HG03159 (cell line): ENCODE results near the gene STAC3.

Experiments used
- ATAC-seq: cut with Tn5 transposase; IDR thresholded peaks from one replicate; pipeline ENCODE4 v1.9.1; 2021; ENCODE audit warnings: mild to moderate bottlenecking, moderate library complexity; ENCODE audit not compliant: unreplicated experiment

The STAC3 gene

DNA sequence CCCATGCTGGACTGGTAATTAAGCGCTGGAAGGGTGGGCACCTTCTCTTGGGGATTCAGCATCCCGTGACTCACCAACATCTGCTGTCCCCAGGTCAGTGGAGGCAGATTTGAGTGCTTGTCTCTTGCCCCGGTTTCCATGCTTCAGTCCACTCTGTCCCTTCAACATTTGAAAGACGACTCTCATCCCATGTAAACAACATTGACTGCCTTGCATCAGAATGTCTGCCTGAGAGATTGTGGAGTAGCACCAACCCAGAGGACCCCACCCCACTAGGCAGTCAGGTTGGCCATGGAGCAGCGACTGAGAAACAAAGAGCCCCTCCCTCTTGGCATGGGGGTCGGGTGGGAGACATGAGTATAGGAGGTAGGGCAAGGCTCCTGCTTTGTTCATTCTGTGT, 4.9 kb upstream of the STAC3 start:
- ATAC-seq, result no peak

DNA sequence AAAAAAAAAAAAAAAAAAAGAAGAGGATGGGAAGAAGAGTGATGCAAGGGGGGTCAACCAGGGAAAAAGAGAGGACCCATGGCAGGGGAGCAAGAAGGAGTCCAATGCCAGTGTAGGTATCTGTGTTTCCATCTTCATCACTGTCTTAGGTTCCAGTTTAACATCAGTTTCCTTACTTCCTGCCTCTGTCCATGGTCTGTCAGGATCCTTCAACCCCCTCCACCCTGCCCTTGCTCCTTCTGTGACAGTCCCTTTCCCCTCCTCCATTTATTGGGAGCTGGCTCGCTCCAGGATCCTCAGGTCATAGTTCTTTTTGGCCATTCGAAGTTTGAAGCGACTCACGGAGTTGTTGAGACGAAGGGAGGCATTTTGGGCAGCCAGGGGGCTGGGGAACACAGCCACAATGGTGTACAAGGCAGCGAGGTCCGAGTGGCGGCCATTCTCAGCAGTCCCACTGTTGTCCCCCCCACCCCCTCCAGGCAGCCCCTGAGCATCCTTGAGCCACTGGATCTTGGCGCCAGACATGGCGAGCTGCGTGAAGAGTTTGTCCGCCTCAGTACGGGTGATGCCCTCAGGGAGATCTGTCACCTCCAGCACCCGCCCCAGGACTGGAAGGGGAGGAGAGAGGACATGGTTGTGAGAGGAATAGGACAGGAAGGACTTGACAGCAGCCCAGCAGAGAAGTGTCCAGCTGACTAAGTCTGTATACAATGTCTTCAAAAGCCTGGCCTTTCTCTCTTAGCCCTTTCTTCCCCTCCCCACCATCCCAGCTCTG, 3.7 kb upstream of the STAC3 start:
- no peak for ATAC-seq

DNA sequence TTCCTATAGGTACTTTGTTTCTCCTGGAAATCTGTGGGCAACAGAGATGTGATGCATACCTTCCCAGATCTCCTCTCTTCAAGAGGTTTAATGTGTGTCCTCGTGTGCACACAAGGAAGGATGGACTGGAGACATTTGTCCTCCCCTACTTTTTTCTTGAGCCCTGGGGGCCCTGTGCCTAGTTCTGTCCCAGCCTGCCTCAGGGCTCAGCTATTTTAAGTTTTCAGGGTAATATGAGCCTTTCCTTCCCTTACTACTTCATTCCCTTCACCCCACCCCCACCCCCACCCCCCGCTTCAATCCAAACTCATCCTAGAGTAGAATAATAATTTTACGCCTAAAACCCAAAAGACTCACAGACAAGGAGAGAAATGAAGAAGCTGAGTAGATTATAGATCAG, 446 bp downstream of the STAC3 start:
- no peak for ATAC-seq

DNA sequence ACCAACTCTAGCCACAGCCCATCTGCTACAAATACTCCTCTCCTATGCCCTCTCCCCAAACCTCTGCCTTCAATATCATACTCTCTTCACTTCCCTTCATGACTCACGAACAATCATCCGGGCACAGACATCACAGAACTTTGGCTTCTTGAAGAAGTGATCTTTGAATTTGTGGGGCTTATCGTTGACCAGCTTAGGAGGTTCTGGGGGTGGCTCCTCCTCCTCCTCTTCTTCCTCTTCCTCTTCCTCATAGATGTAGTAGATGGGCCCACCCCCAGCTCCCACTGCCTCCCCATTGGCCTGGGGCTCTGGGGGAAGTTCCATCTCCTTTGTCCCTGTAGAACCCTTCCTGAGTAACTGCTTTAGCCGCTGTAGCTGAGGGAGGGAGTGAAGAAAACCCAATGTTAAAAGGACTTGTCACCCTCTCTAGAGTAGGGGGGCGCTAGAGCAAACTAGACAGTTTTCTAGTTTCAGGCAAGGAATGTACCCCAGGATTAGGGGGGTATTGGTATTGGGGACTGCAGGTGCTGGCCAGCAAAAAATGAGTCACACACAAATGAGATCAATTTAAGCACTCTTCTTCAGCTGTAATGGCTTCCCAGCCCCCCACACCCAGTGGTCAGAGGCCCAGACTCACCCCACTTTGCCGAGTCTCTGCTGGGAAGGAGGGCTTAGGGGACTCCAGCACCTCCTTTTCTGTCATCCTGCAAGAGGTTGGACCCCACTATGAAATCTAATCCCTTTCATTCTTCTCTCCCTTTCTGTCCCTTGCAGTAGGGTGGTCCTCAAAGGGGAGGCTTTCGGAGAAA, 1.8 kb downstream of the STAC3 start:
- no peak for ATAC-seq

DNA sequence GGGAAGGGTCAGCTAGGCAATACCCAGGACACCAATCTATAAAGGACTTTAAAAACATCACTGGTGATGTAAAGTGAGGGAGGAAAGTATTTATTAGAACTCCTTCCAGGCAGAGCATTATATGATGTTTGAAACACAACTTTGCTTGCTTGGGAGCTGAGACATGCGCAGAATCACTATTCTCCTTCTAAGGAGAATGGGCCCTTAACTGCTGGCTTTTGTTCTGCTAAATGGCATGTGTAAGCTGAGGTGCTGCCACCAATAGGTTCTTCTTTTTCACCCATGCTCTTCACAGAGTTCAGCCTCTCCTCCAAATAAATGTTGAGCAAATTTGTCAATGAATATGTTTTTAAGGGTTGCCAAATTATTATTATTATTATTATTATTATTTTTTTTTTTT, 3.9 kb downstream of the STAC3 start:
- ATAC-seq, result no peak

DNA sequence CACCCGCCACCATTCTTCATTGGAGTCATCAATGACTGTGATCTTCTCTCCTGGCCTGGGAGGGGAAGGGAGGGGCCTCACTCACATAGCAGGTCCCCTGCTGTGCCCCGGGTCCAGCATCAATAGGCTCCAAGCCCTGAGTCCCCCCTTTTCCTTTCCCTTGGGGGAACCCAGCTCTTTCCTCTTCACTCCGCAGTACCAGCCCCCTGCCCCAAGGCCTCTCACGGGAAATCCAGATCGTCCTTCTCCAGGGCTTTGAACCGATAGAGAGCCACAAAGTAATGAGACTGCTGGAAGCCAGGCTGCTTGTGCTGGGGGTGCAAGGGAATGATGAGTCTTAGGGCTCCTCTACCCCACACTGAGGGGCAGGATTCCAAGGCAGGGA, 6.7 kb downstream of the STAC3 start:
- ATAC-seq, result no peak

DNA sequence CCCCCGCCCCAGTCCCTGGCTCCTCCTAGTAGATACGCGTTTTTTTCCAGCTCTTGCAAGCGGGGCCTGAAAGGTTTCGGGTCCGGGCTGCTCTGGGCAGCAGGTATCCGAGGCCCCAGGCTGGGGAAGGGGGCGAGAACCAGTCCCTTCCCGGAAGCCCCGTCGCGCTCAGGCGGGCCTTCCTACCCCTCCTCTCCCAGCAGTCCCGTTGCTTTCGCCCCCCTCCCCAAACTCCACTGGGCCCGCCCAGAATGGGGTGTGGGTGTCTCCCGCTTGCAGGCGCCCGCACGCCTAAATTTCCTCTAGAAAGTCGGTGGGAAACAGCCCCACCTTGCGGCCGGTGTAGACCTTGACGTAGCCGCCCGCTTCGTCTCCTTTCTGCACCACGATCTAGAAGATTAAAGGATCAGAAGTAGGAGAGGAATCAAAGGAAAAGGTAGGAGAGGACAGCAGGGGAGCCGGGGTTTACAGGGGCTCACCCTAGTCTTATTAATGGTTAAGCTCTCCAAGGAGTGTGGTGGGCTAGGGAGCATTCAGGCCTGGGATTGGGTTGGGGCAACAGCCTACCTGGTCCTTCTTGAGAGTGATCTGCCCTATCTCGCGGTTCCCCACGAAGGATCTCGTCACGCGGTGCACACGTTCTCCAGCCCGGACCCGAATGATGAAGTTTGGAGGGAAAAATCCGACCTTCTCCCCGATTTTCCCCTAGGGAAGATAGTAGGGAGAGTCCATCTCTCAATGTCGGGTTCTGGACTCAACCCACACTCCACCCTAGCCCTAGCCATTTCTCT, 7.3 kb downstream of the STAC3 start:
- no peak for ATAC-seq

DNA sequence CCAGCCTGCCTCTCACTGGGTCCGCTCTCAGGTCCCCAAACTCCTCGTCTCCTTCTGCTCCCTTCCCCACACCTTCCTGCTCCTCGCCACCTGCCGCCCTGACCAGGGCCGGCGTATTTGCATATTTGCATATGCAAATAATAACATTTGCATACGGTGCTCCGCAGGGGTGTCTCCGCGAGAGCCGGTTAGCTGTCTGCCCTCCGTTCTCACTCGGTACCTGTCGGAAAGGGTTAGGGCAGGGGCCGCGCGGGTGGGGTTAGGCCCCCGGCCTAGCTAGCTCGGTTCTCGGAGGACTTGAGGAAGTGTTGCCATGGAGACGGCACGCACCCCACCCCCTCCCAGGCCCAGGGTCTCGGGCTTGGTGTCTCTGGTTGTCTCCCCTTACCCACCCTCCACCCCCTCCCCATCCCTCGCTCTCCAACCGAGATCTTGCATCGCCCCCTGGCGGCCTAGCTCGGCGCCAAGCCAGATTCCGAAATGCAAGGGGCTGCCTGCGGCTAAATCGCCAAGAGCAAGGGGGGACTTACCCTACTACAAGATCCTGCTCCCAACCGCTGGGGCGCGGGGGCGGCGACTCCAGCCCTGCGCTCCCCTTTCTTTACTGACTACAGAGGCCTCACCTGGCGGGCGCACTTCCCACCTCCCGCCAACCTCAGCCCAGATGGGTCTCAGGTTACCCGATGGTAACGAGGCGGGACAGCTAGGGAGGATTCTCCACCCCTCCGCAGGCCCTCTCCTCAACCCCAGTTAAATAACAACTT, 8.1 kb downstream of the STAC3 start:
- ATAC-seq, result peak; percentile 44

DNA sequence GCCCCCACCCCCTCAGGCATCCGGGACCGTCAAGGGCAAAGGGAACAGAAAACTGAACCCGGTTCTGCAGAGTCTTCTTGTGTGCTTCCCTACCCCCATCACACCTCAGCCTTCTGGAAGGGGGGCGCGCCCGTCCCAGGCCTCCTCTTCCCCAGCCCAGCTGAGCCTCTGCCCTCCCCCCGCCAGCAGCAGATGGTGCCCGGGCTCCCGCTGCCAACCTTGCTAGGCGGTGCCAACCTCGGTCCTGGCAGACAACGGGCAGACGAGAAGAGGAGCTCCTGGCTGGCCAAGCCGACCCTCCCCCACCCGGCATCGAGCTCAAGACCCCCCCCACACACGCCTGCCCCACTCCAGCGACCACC, 8.7 kb downstream of the STAC3 start:
- ATAC-seq, result no peak

DNA sequence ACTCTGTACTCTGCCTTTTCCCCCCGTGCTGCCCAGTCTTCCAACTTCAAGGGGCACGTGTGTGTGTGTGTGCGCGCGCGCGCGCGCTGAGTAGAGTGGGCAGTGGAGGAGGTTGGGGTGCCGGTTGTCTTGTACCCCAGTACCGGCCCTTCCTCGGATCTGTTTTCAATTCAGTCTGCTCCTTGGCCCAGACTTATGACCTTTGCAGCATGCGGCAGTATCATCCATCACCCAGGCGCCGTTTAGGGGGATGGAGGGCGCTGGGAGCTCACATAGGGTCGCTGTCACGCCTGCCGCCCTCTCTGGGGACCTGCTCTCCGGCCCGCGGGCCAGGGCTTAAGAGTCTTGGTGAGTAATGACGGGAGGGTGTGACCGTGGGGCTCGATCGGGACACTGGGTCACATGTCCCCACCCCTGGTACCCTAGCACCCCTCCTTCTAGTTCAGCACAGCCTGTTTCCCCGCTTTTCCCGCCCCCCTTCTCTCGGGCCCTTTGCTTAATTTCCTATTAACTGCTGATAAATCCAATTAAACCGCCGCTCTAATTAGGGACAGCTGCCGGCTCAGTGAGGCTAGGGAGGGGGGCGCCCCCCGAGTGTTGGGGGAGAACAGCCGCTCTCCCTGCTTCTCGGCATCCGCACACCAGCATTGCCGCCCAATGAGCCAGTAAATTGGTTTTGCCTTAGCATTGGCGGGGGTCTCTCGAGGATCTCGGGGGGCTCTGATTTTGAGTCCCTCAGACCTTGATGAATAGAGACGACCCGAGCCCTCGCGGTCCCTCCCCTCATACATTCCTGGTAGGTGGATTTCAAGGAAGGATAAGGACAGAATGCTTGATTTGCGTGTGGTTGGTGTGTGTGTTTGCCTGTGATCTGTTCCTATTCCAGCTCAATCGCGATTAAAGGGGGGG, 9.3 kb downstream of the STAC3 start:
- no peak for ATAC-seq

DNA sequence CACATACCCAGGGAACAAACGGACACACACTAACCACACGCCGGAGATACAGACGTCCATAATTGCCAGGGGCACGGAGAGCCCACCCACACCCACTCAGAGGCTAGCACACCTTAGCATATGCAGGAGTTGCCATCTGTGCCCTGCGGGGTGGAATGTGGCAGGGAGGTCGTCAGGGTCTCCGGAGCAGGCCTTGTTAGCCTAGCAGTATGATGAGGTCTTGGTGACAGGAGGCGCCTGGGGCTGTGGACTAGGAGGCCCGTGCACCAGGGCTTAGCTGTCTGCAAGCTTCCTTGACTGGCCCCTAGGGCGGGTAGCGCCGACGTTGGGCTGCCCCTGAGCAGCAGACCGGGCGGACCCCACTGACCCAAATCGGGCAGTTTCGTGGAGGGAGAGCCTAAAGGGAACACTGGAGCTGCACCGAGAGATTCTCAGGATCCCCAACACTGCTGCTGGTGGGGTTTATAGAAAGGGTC, 10.0 kb downstream of the STAC3 start:
- ATAC-seq, result no peak

DNA sequence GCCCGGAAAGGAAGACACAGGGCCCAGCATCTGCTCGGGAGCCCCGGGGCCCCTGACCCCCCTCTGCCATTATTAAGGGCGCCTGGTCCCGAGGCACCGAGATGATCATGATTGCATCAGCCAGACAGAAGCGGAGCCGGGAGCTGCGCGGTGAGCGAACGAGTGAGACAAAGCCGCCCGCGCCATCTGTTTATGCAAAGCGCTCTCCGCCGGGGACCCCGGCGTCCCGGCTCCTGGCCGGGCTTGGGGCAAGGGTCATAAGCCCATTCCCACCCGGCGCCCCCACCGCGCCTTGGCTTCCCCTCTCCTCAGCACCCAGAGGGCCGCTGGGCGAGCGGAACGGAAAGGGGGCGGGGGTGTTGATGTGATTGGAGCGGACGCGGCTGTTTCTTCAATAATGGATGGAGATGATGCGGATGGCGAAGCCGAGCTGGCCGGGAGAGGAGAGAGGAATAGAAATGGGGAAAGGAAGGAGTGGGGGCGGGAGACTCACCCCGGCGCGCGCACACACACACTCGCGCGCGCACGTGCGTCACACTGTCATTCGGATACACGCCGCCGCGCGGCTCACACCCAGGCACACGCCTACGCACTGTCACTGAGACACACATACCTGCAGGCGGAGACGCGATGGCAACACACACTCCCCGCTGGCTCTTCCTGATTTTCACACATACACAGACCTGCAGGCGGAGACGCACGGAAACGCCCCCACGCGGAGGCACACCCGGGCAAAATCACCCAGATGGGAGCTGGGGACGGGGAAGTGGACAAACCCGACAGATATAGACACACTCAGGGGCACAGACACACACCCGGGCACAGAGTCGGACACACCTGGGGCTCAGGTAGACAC, 10.7 kb downstream of the STAC3 start:
- ATAC-seq, result no peak

DNA sequence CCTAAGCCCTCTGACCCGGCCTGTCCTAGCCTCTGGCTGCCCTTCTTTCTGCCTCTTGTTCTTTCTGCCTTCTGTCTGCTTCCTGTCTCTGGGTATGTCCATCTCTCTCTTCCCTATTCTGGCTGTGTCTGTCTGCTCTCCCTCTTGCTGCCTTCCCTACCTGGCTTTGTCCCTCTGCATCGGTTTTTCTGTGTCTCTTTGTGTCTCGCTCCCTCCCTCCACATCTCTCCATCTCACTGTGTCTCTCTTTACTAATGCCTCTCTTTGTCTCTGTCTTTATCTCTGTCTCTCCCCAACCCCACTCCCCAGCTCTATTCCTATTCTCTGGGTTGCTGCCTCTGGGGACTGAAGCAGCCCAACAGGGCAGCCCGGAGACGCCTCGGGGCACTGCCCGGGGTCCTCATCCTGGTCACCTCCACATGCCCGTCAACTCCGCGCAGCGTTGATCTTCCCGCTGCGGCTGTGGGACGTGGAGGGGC, 11.4 kb downstream of the STAC3 start:
- no peak for ATAC-seq

DNA sequence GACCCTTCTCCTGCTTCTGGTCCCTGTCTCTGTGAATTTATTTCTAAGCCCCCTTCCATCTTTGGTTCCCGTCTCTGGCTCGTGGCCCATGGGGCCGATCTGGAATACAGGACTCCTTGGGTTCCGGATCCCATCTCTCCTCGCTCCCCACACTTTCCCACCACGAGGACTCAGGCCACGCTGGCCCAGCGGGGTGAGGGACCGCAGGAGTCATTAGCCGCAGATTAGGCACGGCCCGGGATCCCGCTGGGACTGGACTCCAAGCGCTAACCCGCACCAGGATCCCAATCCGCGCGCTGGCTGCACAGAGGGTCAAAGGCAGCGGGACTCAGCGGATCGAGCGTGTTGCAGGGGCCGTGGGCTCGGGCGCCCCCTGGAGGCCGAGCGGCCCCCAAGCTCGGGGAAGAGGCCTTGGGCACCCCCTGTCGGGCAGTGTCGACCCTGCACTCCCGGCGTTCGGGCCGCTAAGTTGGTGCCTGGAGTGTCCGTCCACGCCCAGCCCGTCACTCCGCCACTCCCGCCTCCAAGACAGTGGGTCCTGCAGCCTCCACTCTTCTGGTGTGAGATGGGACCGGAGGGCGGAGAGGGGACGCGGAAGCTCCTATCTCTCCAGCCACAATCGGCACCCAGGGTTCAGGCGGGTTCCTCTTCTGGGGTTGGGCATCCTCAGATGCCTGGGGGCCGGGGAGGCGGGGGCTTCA, 12.0 kb downstream of the STAC3 start:
- peak; percentile 45 for ATAC-seq

DNA sequence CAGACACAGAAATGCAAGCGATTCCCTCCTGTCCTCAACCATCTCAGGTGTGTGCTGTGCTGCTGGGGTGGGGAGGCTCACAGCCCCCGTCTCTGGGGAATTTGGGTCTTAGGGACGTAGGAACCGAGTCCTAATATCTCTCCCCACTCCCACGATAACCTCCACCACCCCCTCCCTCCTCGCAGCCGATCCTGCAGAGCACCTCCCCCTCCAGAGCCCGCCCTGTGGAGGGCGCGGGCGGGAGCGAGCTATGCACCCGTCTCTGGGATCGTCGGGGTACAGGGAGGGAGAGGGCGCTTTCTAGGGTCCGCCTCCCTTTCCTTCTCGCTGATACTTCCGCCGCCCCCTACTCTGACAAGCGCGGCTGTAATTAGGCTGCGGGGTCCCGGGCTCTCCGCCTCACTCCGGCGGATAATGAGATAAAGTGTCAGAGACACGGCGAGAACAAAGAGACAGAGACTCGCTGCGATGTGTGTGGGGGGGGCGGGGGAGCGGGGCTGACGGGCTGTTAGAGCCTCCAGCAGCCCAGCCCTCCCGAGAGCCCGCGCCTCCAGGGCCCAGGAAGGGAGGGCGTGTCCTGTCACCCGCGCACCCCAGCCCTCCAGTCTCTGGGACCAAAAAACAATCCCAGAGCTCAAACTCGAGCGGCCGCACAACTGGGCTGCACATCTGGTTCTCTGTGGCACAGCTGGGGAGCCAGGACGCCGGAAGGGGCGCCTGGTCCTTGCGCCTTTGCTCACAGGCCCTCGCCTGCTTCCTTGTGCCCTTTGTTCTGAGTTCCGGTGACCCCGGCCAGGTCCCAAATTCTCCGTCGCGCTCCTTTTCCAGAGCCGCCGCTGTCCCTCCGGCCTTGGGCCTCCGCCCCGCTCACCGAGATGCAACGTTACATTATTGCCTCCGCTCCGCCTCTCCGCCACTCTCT, 12.8 kb downstream of the STAC3 start:
- ATAC-seq, result no peak

DNA sequence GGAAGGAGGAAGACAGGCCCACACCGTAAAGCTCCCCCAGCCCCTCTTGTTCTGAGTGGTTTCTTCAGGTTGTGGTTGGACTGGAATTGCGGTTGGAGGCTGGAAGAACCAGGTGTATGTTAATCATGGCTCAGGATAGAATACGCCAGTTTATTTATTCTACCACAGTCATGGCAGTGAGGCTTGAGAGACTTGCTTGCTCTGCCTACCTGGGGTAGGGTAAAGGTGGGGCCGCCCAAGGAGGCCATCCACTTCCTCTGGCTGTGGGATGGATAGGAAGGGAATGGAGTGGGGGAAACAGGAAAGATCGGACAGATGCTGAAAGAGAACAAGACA, 13.4 kb downstream of the STAC3 start:
- no peak for ATAC-seq

DNA sequence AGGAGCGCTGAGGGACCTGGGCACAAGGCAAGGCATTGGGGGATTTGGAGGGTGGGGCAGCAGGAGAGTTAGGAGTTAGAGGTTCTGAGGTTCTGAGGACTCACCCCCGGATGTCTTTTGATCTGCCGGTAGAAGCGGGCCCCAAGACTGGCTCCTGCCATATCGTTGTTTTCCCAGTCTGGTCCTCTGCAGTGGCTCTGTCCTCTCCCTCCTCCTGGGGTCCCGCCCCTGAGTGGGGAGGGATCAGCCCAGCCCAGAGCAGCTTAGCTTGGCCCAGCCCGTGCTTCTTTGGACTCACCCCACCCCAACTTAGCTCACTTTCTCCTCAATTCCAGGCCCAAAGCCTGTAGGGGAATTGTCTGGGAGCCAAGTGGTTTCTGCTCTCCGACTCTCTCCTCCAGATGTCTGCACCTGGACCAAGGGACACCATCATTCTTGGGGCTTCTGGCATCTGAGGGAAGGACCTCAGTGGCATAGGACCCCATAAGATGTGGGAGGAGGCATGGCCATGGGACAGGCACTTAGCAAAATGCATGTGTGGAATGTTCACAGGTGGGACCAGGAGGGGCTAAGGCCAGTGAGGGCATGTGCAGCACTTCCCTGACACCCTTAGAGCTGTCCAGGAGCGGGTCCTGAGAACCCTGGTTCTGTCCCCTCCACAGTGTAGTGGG, 13.9 kb downstream of the STAC3 start:
- ATAC-seq, result no peak
